Liver (tissue), 3 donors: ENCODE data around the gene MTM1.

Experiments used
- EGR1 ChIP-seq, 2 donors: IDR thresholded peaks; 2 replicates each; pipeline ENCODE4 v1.6.1; 2016 to 2018; ENCODE audit warnings: antibody characterized with exemption in 2 of 2, low read depth in 2 of 2
- GABPA ChIP-seq, 2 donors: IDR thresholded peaks in 1 of 2; conservative IDR thresholded peaks in 1 of 2; 2 replicates each; pipeline ENCODE4 v1.6.1; 2016; ENCODE audit warnings: antibody characterized with exemption in 2 of 2, mild to moderate bottlenecking in 1 of 2, moderate library complexity in 1 of 2
- HNF4G ChIP-seq: IDR thresholded peaks from 2 replicates; pipeline ENCODE4 v1.6.1; 2016; ENCODE audit warnings: antibody characterized with exemption
- REST ChIP-seq: IDR thresholded peaks from 2 replicates; pipeline ENCODE4 v1.6.1; 2016; ENCODE audit warnings: antibody characterized with exemption, mild to moderate bottlenecking
- RXRA ChIP-seq, 2 donors: IDR thresholded peaks; 2 replicates each; pipeline ENCODE4 v1.6.1; 2017 to 2018; ENCODE audit warnings: antibody characterized with exemption in 2 of 2, mild to moderate bottlenecking in 1 of 2
- SP1 ChIP-seq: IDR thresholded peaks from 2 replicates; pipeline ENCODE4 v1.6.1; 2018; ENCODE audit warnings: antibody characterized with exemption, mild to moderate bottlenecking
- YY1 ChIP-seq: IDR thresholded peaks from 2 replicates; pipeline ENCODE4 v1.6.1; 2016; ENCODE audit warnings: antibody characterized with exemption, mild to moderate bottlenecking
- ZBTB33 ChIP-seq: IDR thresholded peaks from 2 replicates; pipeline ENCODE4 v1.6.1; 2016; ENCODE audit warnings: antibody characterized with exemption
- TF ChIP-seq, protein P1 (sequence below): fragments of 150-350 bp; IDR thresholded peaks from 2 replicates; pipeline ENCODE4 v1.5.1; 2017; ENCODE audit warnings: improper control_type of control experiment, low read depth, low read length; ENCODE audit not compliant: missing input control
- TF ChIP-seq, protein P2 (sequence below): IDR thresholded peaks from 2 replicates; pipeline ENCODE4 v1.6.1; 2016; ENCODE audit warnings: antibody characterized with exemption
- donor health status: healthy.
- donor health status: healthy.

GRCh38 chrX:150616863-150617198, 48.4 kb downstream of the MTM1 start:
- no peak for TF ChIP-seq EGR1 (IDR thresholded peaks at IDR 0.05; ENCODE audit: low read depth in 2 of 2)
- TF ChIP-seq, protein P1, sequence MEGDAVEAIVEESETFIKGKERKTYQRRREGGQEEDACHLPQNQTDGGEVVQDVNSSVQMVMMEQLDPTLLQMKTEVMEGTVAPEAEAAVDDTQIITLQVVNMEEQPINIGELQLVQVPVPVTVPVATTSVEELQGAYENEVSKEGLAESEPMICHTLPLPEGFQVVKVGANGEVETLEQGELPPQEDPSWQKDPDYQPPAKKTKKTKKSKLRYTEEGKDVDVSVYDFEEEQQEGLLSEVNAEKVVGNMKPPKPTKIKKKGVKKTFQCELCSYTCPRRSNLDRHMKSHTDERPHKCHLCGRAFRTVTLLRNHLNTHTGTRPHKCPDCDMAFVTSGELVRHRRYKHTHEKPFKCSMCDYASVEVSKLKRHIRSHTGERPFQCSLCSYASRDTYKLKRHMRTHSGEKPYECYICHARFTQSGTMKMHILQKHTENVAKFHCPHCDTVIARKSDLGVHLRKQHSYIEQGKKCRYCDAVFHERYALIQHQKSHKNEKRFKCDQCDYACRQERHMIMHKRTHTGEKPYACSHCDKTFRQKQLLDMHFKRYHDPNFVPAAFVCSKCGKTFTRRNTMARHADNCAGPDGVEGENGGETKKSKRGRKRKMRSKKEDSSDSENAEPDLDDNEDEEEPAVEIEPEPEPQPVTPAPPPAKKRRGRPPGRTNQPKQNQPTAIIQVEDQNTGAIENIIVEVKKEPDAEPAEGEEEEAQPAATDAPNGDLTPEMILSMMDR: no peak
- no peak for TF ChIP-seq REST
- TF ChIP-seq, protein P2, sequence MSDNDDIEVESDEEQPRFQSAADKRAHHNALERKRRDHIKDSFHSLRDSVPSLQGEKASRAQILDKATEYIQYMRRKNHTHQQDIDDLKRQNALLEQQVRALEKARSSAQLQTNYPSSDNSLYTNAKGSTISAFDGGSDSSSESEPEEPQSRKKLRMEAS: no peak
- TF ChIP-seq HNF4G: no peak
- no peak for TF ChIP-seq GABPA (IDR thresholded peaks at IDR 0.05 in 1 of 2, conservative IDR thresholded peaks at IDR 0.05 in 1 of 2)
- no peak for TF ChIP-seq ZBTB33
- TF ChIP-seq RXRA (IDR thresholded peaks at IDR 0.05): no peak
- no peak for TF ChIP-seq YY1
- no peak for TF ChIP-seq SP1
